ENCODE data around the gene RMP24.

Gene RMP24

GRCh38 chr18:35934891-35935290 is 37.6 kb upstream of the RMP24 start (continued):
- TF ChIP-seq ZNF462 (CRISPR knock-in tag; IDR thresholded peaks at IDR 0.05), result no peak

- Histone ChIP-seq H3K36me3 (ENCODE audit: insufficient read depth) (peaks cover 15% of the 10 kb centered on the region; the same call in 1 of the 2 replicates), H3K27ac (ENCODE audit: low read depth) (no peak overlapping the region), H3K4me3 (no peak overlapping the region), H3K79me2 (replicated peaks; ENCODE audit: insufficient read depth) (peaks cover 3% of the 10 kb centered on the region; the same call in 1 of the 2 replicates), H3K4me2 (no peak overlapping the region), H3K27me3 (ENCODE audit: insufficient read depth) (no peaks in the 10 kb centered on the region), H3K4me1 (ENCODE audit: insufficient read depth) (peaks cover 7% of the 10 kb centered on the region), H4K20me1 (replicated peaks; ENCODE audit: insufficient read depth) (no peaks in the 10 kb centered on the region), H3F3A (replicated peaks; ENCODE audit: low read depth) (no peaks in the 10 kb centered on the region), H2AFZ (no peak overlapping the region), H3K9me2 (ENCODE audit: insufficient read depth) (no peaks in the 10 kb centered on the region)
- DNase-seq (ENCODE audit: low spot score) (no peak), ATAC-seq (peak; percentile 19; the same call in 2 of the 3 replicates)
- Mint-ChIP-seq H3K36me3 (ENCODE audit: low read depth) (peaks cover 25% of the 10 kb centered on the region), H3K27me3 (ENCODE audit: insufficient read depth, low read depth, poor library complexity) (no peaks in the 10 kb centered on the region), H3K27ac (no peak overlapping the region; the same call in 1 of the 2 replicates), H3K4me3 (no peak overlapping the region), H3K4me1 (peaks cover 21% of the 10 kb centered on the region), H3K9me3 (no peaks in the 10 kb centered on the region)
- TF ChIP-seq EZH2phosphoT487 (IDR thresholded peaks at IDR 0.05; ENCODE audit: unreplicated experiment), result no peak
- no peak for TF ChIP-seq ZNF462 (CRISPR knock-in tag; IDR thresholded peaks at IDR 0.05)
These were observed 36.7 kb upstream of the RMP24 start for GRCh38 chr18:35935805-35936204.

Measured in GM23338 (cell line).